T-helper 17 cell (primary cell): ENCODE results near the gene SCN4A. TPM values are rescaled to one million over a fixed set of nuclear protein-coding genes. Genes with fewer than 3 reads are reported as not detected.
"Not testable (repeated sequence)": the region's sequence is repeated elsewhere in the genome, so short reads cannot be mapped to it uniquely, and the experiment has no call there.

Experiments used
- ATAC-seq: fragments of 150-1000 bp; cut with Tn5 transposase; 2 replicates; pipeline ENCODE4 v1.10.0; 2021; ENCODE audit warnings: mild to moderate bottlenecking, moderate library complexity
- DNase-seq, 3 donors: peaks; one replicate each; pipeline versions ENCODE4 v3.0.0 to v3.0.0-alpha.2; 2020 to 2021
- H3K9me3 ChIP-seq: one replicate; pipeline ENCODE4 v1.7.0; 2013; ENCODE audit warnings: low read length, mild to moderate bottlenecking; ENCODE audit not compliant: control insufficient read depth, poor library complexity, severe bottlenecking
- H3K27ac Mint-ChIP-seq: one replicate; pipeline ENCODE4 v1.8.0; 2022; ENCODE audit warnings: mild to moderate bottlenecking, moderate library complexity, mixed read lengths
- H3K27me3 Mint-ChIP-seq: one replicate; pipeline ENCODE4 v1.8.0; 2022; ENCODE audit warnings: mixed read lengths
- H3K36me3 Mint-ChIP-seq: one replicate; pipeline ENCODE4 v1.8.0; 2022; ENCODE audit warnings: low read depth, mixed read lengths
- H3K4me1 Mint-ChIP-seq: one replicate; pipeline ENCODE4 v1.8.0; 2022; ENCODE audit warnings: mild to moderate bottlenecking, mixed read lengths
- H3K4me3 Mint-ChIP-seq: one replicate; pipeline ENCODE4 v1.8.0; 2022; ENCODE audit warnings: mild to moderate bottlenecking, moderate library complexity, mixed read lengths
- total RNA-seq, 4 donors: library from RNA in 2 of 4; stranded (reverse) in 2 of 4; gene quantifications; one replicate each; pipeline ENCODE4 v1.2.3 and lab custom pipeline; 2022 to 2026

Gene SCN4A
- total RNA-seq, 2 donors from 2014 or later: 0.02 to 0.16 TPM

DNA sequence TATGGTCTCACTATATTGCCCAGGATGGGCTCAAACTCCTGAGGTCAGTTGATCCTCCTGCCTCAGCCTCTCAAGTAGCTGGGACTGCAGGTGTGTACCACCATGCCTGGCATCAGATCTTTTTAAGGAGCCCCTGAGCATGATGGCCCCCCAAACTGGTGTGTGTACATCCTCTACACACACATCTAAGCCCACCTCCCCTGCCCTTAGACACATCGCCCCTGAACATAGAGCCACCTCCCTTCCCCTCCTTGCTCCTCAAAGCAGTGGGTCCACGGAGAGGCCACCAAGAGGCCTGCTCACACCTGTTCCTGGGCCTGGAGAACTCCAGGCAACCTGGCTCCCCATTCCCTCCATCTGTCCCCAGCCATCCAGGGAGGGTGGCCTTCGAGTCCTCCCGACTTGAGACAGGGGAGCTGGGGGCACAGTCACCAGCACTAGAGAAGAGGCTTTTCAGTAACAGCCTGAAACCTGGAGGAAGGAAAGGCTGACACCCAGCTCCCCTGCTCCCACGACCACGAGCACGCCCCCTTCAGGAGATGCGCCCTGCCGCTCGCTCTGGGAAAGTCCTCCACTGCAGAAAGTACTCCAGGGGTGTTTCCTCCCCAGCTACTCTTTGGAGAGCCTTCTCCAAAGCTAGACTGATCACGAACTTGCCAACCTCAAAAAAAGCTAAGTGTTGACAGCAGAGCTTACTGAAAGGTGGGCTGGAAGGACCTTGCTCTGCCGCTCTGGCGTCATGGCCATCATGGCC lies 12.8 kb upstream of the SCN4A start:
- H3K4me3 Mint-ChIP-seq: peak overlapping the region; percentile 37

DNA sequence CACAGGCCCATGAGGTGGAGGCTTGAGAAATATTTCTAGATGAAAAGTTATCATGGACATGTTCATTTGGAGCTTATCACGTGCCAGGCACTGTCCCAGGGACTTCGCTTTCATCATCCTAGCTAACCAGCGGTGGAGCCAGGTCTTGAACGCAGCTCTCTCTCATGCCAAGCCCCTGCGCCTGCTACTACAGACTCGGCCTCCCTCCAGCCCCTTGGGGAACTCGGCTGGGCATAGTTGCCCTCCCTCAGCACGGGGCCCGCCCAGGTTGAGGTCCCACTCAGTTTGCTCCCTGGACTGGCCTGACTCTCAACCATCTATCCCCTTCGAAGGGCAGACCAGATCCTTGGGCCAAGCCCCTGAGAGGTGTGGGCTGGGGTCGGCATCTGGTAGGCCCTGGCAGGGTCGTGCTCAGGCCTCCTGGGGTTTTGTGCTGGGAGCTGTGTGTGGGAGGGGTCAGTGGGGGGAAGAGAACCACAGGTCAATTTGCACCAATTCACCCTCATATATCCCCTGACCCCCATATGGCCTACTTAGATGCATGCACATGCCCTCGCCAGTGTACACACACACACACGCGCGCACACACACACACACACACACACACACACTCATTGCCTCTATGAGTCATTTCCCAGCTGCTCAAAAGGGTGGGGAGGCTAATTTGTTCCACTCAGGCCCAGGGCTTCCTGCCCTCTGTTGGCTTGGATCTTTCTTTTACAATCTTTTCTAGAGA lies 12.1 kb upstream of the SCN4A start:
- peak; percentile 96 for ATAC-seq
- H3K36me3 Mint-ChIP-seq: no peaks in the 10 kb centered on the region
- peak overlapping the region; percentile 37 for H3K4me3 Mint-ChIP-seq
- H3K27me3 Mint-ChIP-seq: no peaks in the 10 kb centered on the region
- H3K9me3 ChIP-seq: no peaks in the 10 kb centered on the region
- peak overlapping the region; percentile 71 for H3K27ac Mint-ChIP-seq
- H3K4me1 Mint-ChIP-seq: peaks cover 24% of the 10 kb centered on the region
- DNase-seq: peak in 2 of 3 donors; percentile 34 to 58

More for the DNA sequence above, 12.8 kb upstream of the SCN4A start:
- no peaks in the 10 kb centered on the region for H3K36me3 Mint-ChIP-seq
- DNase-seq: no peak
- peaks cover 31% of the 10 kb centered on the region for H3K4me1 Mint-ChIP-seq
- no peak for ATAC-seq
- H3K9me3 ChIP-seq: no peaks in the 10 kb centered on the region
- H3K27ac Mint-ChIP-seq: peak overlapping the region; percentile 71
- no peaks in the 10 kb centered on the region for H3K27me3 Mint-ChIP-seq

DNA sequence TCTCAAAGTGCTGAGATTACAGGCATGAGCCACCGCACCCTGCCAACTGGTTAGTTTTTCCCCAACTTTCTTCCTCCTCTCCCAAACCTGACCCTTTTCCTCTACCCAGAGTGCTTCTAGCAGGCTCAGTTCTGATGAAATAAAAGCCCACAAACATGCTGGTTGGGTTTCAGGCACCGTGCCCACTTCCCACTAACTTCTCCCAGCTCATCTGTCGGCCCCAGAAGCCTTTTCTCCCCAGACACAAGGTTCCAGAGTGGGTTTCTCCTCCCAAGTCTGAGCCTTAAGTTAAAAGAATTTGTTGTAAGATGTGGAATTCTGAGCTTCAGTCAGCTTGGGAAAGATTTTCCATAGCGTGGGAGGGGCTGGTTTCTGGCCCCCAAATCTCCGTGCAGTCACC lies 11.5 kb upstream of the SCN4A start:
- Mint-ChIP-seq H3K27ac (peak overlapping the region; percentile 71), H3K36me3 (no peaks in the 10 kb centered on the region), H3K27me3 (no peaks in the 10 kb centered on the region), H3K4me1 (peaks cover 21% of the 10 kb centered on the region), H3K4me3 (peak overlapping the region; percentile 15)
- no peaks in the 10 kb centered on the region for H3K9me3 ChIP-seq
- ATAC-seq: no peak
- no peak for DNase-seq

DNA sequence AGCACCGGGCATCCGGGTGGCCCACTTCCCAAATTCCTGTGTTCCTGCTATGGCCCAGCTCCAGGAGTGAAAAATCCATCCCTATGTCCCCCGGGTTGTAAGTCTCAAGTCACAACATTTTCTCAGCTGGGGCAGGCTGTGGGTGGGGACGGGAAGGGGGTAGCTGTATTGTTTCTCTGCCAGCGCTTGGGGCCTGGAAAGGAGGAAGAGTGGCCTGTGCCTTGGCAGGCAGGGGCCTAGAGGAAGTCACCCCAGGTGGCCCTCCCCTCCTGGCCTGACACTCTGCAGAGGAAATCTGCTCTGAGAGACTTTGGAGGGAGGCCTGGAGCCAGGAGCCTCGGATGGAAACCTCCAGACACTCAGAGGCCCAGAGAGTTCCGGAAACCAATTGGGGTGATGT lies 10.6 kb upstream of the SCN4A start:
- peaks cover 21% of the 10 kb centered on the region for H3K4me1 Mint-ChIP-seq
- ATAC-seq (no peak), DNase-seq (no peak)
- H3K9me3 ChIP-seq: no peaks in the 10 kb centered on the region
- no peak overlapping the region for H3K4me3 Mint-ChIP-seq
- H3K36me3 Mint-ChIP-seq: no peaks in the 10 kb centered on the region
- no peak overlapping the region for H3K27ac Mint-ChIP-seq
- H3K27me3 Mint-ChIP-seq: no peaks in the 10 kb centered on the region

DNA sequence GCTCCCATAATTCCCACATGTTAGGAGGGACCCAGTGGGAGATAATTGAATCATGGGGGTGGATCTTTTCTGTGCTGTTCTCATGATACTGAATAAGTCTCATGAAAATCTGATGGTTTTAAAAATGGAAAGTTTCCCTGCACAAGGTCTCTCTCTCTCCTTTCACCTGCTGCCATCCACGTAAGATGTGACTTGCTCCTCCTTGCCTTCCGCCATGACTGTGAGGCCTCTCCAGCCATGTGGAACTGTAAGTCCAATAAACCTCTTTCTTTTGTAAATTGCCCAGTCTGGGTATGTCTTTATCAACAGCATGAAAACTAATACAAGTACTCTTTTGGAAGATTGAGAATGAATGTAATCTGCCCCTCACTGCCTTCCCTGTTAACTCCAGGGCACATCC lies 9.9 kb upstream of the SCN4A start:
- H3K4me3 Mint-ChIP-seq, ATAC-seq, H3K27me3 Mint-ChIP-seq, H3K9me3 ChIP-seq, H3K27ac Mint-ChIP-seq, H3K36me3 Mint-ChIP-seq, DNase-seq: not testable (repeated sequence)
- peaks cover 20% of the 10 kb centered on the region for H3K4me1 Mint-ChIP-seq

DNA sequence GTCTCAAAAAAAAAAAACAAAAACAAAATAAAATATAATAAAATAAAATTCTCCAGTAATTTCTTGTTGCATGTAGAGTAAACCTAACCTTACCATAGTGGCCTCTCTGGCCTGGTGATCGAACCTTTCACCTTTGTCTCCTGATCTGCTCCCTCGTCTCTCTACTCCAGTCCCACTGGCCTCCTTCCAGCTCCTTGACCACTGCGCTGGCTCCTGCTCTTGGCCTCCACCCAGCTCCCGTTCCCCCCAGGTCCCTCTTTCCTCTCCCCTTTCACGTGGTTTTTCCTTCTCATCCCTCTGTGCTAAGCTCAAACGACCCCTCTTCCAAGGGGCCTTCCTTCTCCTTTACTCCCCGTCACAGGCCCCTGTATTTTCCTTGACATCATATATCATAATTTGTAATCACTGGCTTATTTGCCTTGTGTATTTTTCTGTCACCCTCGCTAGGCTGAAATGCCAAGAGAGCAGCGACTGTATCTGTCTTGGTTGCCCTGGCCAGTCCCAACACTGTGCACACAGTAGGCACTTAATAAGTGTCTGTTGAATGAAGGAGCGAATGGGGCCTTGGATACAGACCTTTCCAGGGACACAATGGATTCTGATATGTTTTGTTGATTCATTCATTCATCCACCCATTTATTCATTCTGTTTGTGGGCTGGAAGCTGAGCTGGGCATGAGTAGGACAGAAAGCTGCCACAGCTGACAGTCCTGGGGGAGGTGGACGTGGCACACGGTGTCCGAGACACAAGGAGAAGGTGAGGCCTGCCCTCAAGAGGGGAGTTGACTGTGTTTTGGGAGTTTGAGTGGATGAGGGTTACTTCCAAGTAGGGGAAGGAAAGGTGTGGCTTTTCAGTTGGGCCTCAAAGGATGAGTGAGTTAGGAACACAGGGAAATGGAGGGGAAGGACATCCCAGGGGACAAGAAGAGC lies 5.8 kb upstream of the SCN4A start:
- ATAC-seq: no peak
- no peak overlapping the region for H3K4me3 Mint-ChIP-seq
- DNase-seq: no peak
- H3K36me3 Mint-ChIP-seq: no peaks in the 10 kb centered on the region
- H3K27ac Mint-ChIP-seq: no peak overlapping the region
- no peaks in the 10 kb centered on the region for H3K9me3 ChIP-seq
- peaks cover 18% of the 10 kb centered on the region for H3K4me1 Mint-ChIP-seq
- no peaks in the 10 kb centered on the region for H3K27me3 Mint-ChIP-seq

DNA sequence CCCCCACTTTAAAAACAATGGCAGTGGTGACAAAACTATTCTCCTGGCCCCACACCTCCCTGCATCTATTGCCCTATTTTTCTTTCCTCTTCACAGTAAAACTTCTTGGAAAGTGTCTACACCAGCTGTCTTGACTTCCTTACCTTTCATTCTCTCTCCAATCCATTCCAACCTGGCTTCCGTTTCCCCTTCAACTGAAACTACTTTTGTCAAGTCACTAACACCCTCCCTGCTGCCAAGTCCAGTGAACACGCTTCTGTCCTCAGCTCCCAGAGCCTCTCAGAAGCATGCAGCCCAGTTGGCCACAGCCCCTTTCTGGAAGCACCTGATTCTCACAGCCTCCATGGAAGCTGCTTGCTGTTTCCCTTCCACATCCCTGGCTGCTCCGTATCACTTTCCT lies 4.0 kb upstream of the SCN4A start:
- ATAC-seq (no peak), DNase-seq (no peak)
- H3K36me3 Mint-ChIP-seq: no peaks in the 10 kb centered on the region
- H3K4me1 Mint-ChIP-seq: peaks cover 27% of the 10 kb centered on the region
- no peak overlapping the region for H3K27ac Mint-ChIP-seq
- no peaks in the 10 kb centered on the region for H3K9me3 ChIP-seq
- no peaks in the 10 kb centered on the region for H3K27me3 Mint-ChIP-seq
- H3K4me3 Mint-ChIP-seq: no peak overlapping the region

DNA sequence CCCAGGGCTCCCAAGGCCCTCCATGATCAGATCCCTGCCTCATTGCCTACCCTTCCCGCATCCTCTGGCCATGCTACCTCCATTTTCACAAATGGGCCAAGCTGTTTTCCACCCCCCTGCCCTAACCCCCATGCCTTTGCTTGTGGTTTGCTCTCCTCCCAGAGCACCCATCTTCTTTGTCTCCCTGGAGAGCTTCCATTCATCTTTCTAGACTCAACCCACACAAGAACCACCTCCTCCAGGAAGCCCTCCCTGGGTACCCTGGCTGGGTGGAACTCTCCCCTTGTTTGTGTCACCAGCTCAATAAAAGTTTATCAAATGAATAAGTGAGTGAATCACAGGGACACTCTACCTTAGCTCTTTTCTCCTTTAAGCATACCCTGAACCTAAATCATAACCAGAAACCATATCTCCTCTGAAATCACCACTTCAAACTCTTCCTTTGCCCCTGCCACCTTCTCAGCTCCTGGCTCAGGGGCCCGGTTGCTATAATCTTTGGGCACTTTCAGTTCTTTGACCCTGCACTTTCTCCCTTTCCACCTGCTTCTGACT lies 2.9 kb upstream of the SCN4A start:
- no peak for DNase-seq
- Mint-ChIP-seq H3K27me3 (no peaks in the 10 kb centered on the region), H3K4me1 (peaks cover 27% of the 10 kb centered on the region), H3K27ac (no peak overlapping the region), H3K36me3 (no peaks in the 10 kb centered on the region), H3K4me3 (no peak overlapping the region)
- no peaks in the 10 kb centered on the region for H3K9me3 ChIP-seq
- ATAC-seq: no peak

DNA sequence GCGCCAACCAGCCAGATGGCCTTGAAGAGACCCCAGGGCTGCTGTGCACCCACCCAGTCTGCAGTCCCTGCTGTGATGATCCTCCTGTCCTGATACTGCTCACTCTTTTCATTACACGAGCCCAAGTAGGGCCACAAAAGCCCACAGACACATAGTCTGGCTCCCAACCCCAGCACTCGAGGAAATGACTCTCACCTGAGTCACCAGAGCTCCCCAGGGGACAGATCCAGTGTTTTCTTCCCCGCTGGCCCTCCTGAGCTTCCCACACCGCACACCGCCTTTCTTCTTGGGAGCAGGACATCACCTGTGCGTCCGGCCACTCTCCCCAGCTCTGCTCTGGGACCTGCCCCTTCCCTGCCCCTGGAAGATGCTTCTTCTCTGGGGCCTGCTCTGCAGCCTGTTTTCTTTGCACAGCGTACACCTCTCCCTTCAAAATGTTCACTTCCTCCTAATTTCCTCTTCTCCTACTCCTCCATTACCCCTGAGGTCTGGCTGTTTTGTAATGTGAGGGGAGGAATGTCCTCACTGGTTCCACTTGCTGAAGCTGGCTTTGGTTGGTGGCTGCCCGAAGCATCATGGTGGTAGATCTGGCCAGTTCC lies 2.0 kb upstream of the SCN4A start:
- H3K4me1 Mint-ChIP-seq: peaks cover 27% of the 10 kb centered on the region
- H3K9me3 ChIP-seq: no peaks in the 10 kb centered on the region
- DNase-seq: no peak
- no peaks in the 10 kb centered on the region for H3K27me3 Mint-ChIP-seq
- no peak for ATAC-seq
- no peak overlapping the region for H3K4me3 Mint-ChIP-seq
- no peak overlapping the region for H3K27ac Mint-ChIP-seq
- no peaks in the 10 kb centered on the region for H3K36me3 Mint-ChIP-seq

DNA sequence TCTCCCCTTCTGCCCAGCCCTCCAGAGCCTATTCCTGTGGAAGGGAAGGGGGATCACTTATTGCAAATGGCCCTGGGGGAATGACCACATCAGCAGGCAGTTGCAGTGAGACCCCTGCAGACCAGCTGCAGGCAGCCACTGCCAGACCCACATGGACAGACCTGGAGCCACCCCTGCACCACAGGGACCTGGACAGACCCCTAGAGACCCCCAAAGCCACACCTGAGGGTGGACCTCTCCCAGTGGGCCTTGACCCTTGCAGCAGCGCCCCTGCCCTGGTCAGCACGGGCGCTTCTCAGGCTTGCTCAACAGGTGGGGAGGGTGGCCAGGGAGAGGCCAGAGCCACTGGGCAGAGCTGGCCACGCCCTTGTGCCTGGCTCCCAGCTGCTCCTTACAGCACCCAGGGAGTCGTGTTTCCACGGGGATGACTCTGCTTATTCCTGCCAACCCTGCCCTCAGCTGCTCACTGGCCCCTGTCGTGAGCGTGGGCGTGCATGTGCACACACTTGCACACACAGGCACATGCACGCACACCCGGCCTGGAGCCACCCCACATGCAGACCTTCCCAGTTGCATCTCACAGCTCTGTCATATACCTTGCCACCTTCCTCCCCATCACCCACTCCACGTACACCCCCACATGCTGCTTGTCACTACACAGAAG lies 1.3 kb upstream of the SCN4A start:
- no peak overlapping the region for H3K4me3 Mint-ChIP-seq
- H3K36me3 Mint-ChIP-seq: no peaks in the 10 kb centered on the region
- ATAC-seq: no peak
- no peak overlapping the region for H3K27ac Mint-ChIP-seq
- H3K27me3 Mint-ChIP-seq: no peaks in the 10 kb centered on the region
- no peaks in the 10 kb centered on the region for H3K9me3 ChIP-seq
- peaks cover 27% of the 10 kb centered on the region for H3K4me1 Mint-ChIP-seq
- no peak for DNase-seq

DNA sequence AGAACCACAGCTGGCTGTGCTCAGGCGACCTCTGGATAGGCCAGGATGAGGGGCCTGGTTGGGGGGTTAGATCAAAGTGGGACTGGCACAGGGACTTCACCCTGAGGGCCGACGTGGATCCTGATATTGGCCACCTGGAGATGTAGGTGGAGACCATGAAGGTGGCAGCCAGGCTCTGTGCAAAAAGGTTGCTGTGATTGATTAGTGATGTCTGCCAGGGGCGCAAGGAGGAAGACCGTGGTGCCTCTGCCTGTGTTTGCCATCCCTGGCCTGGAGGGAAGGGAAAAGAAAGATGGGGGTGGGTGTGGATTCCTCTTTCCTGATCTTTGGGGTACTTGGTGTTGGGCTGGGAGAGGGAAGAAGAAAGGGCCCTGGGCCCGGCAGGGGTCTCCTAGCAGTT lies 529 bp upstream of the SCN4A start:
- ATAC-seq (no peak), DNase-seq (no peak)
- Mint-ChIP-seq H3K27me3 (no peaks in the 10 kb centered on the region), H3K27ac (no peak overlapping the region), H3K4me3 (peak overlapping the region; percentile 47), H3K4me1 (peaks cover 29% of the 10 kb centered on the region), H3K36me3 (no peaks in the 10 kb centered on the region)
- no peaks in the 10 kb centered on the region for H3K9me3 ChIP-seq

DNA sequence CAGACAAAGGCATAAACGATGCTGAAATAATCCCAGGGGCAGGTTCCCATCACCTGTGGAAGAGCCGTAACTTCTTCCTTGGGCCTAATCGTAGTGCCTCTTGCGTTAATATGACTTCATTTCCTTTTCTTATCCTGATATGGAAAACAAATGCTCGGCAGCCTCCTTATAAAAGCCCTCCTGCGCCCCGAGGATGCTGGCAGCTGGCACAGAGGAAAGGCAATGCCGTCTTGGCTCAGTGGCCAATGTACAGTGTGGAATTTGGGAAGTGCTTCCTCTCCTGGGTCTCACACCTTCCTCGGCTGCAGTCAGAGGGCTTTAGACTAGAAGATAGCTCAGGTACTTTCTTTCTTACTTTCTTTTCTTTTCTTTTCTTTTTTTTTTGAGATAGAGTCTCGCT lies 3.4 kb downstream of the SCN4A start:
- no peaks in the 10 kb centered on the region for H3K9me3 ChIP-seq
- Mint-ChIP-seq H3K4me3 (no peak overlapping the region), H3K27me3 (no peaks in the 10 kb centered on the region), H3K27ac (peak overlapping the region; percentile 60), H3K4me1 (peaks cover 25% of the 10 kb centered on the region), H3K36me3 (no peaks in the 10 kb centered on the region)
- ATAC-seq (no peak), DNase-seq (no peak)
